Keratinocyte (primary cell): ENCODE measurements around the gene ZNF787. TPM values are rescaled to one million over a fixed set of nuclear protein-coding genes. Genes with fewer than 3 reads are reported as not detected.

ENCODE experiments used
- DNase-seq: peaks from one replicate; pipeline ENCODE4 v3.0.0-alpha.2; 2011; ENCODE audit warnings: low read depth, missing footprints, low spot score
- FAIRE-seq: peaks from 2 replicates; lab custom pipeline; 2011; peaks lifted over from hg19 to GRCh38; lab: Jason Lieb, UNC
- H2AFZ ChIP-seq: 2 replicates; pipeline ENCODE4 v1.6.0; 2012; ENCODE audit warnings: low read length, control low read depth, inconsistent platforms; ENCODE audit not compliant: control insufficient read depth
- H3K27ac ChIP-seq: 2 replicates; pipeline ENCODE4 v1.5.1; 2011; ENCODE audit warnings: low read length; ENCODE audit not compliant: control insufficient read depth, insufficient read depth
- H3K27me3 ChIP-seq: 3 replicates; pipeline ENCODE4 v1.6.0; 2011; ENCODE audit warnings: low read length; ENCODE audit not compliant: control insufficient read depth, insufficient read depth; ENCODE audit errors: extremely low read depth
- H3K36me3 ChIP-seq, 2 experiments: 2 replicates in 1 of 2; 3 replicates in 1 of 2; pipeline ENCODE4 v1.5.1; 2011; ENCODE audit warnings: low read length in 2 of 2, mild to moderate bottlenecking in 1 of 2; ENCODE audit not compliant: control insufficient read depth in 2 of 2, insufficient read depth in 2 of 2; ENCODE audit errors: extremely low read depth in 1 of 2
- H3K4me1 ChIP-seq: 3 replicates; pipeline ENCODE4 v1.5.1; 2011; ENCODE audit warnings: low read length; ENCODE audit not compliant: control insufficient read depth, insufficient read depth; ENCODE audit errors: extremely low read depth
- H3K4me2 ChIP-seq: 3 replicates; pipeline ENCODE4 v1.6.0; 2011; ENCODE audit warnings: low read depth, low read length; ENCODE audit not compliant: control insufficient read depth, insufficient read depth; ENCODE audit errors: extremely low read depth
- H3K4me3 ChIP-seq, 3 experiments: fragments of 200-600 bp in 1 of 3; sonication (generic) in 1 of 3; 2 replicates in 2 of 3; 3 replicates in 1 of 3; pipeline ENCODE4 v1.5.1; 2011 to 2016; ENCODE audit warnings: low read length in 3 of 3, mild to moderate bottlenecking in 3 of 3, control low read depth in 2 of 3, inconsistent platforms in 1 of 3, low read depth in 1 of 3, mixed read lengths in 1 of 3, mixed run types in 1 of 3, moderate library complexity in 1 of 3; ENCODE audit not compliant: control insufficient read depth in 2 of 3, insufficient read depth in 2 of 3; ENCODE audit errors: extremely low read depth in 1 of 3
- H3K79me2 ChIP-seq: 2 replicates; pipeline ENCODE4 v1.6.0; 2012; ENCODE audit warnings: low read length; ENCODE audit not compliant: control insufficient read depth, insufficient read depth
- H3K9ac ChIP-seq: 3 replicates; pipeline ENCODE4 v1.6.0; 2011; ENCODE audit warnings: low read length; ENCODE audit not compliant: control insufficient read depth, insufficient read depth; ENCODE audit errors: extremely low read depth
- H3K9me1 ChIP-seq: 3 replicates; pipeline ENCODE4 v1.6.0; 2011; ENCODE audit warnings: low read length; ENCODE audit not compliant: control insufficient read depth, insufficient read depth; ENCODE audit errors: extremely low read depth
- H3K9me3 ChIP-seq: 2 replicates; pipeline ENCODE4 v1.5.1; 2012; ENCODE audit warnings: low read depth, low read length; ENCODE audit not compliant: control insufficient read depth
- H4K20me1 ChIP-seq: 3 replicates; pipeline ENCODE4 v1.6.0; 2011; ENCODE audit warnings: low read length; ENCODE audit not compliant: control insufficient read depth, insufficient read depth; ENCODE audit errors: extremely low read depth
- CTCF ChIP-seq, 3 experiments: IDR thresholded peaks in 1 of 3; conservative IDR thresholded peaks in 1 of 3; optimal IDR thresholded peaks in 1 of 3; 2 replicates in 2 of 3; 3 replicates in 1 of 3; pipeline versions ENCODE3 to v1.5.1; 2011; ENCODE audit warnings: low read length in 3 of 3, mild to moderate bottlenecking in 3 of 3, moderate library complexity in 2 of 3, control low read depth in 1 of 3, inconsistent platforms in 1 of 3; ENCODE audit not compliant: insufficient read depth in 2 of 3; ENCODE audit errors: extremely low read depth in 1 of 3
- EZH2 ChIP-seq: IDR thresholded peaks from one replicate; pipeline ENCODE4 v1.6.1; 2012; ENCODE audit warnings: inconsistent platforms, mild to moderate bottlenecking, low read length, moderate library complexity
- dilution Hi-C: fragments of 300-500 bp; cut with MboI; formaldehyde crosslinking; loops from one replicate; pipeline ENCODE4 v1.7.0; 2020; ENCODE audit warnings: low sequenced_read_pairs; ENCODE audit not compliant: extremely low pct_ligation_motif_present
- polyA plus RNA-seq, 5 experiments: library from polyadenylated mRNA; depleted of rRNA in 3 of 5; stranded (reverse) in 3 of 5; stranded (forward) in 1 of 5; unstranded in 1 of 5; fragments of >200 nt; gene quantifications; 1 replicate in 1 of 5; 2 replicates in 3 of 5; 3 replicates in 1 of 5; pipeline versions ENCODE4 v1.2.1 to v1.2.3, GENCODE V29; 2011 to 2012; ENCODE audit warnings: missing spikeins in 2 of 5, low read depth in 1 of 5, low replicate concordance in 1 of 5

Gene ZNF787
- polyA plus RNA-seq, 1 donor (not counting 4 experiments of a cell fraction or from before 2014, with no cell fraction given), result 5.6 TPM

- no peaks in the 10 kb centered on the region for H3K9me1 ChIP-seq
- H3K27me3 ChIP-seq, result peaks cover 3% of the 10 kb centered on the region
- H3K4me2 ChIP-seq, result peak overlapping the region; percentile 73
- H3K27ac ChIP-seq, result no peak overlapping the region
- peaks cover 0 to 3% of the 10 kb centered on the region in 2 experiments for H3K36me3 ChIP-seq
- H3K9me3 ChIP-seq, result no peaks in the 10 kb centered on the region
- DNase-seq (no peak), FAIRE-seq (no peak)
- dilution Hi-C loops, result no loop called here
- peak overlapping the region; percentile 37 for H3K9ac ChIP-seq
- peaks cover 8% of the 10 kb centered on the region for H3K4me1 ChIP-seq
- no peaks in the 10 kb centered on the region for H3K79me2 ChIP-seq
- peak overlapping the region; percentile 71 for H2AFZ ChIP-seq
- peaks cover 7% of the 10 kb centered on the region for H4K20me1 ChIP-seq
- TF ChIP-seq CTCF (optimal IDR thresholded peaks at IDR 0.05 in 1 of 3, IDR thresholded peaks at IDR 0.05 in 1 of 3, conservative IDR thresholded peaks at IDR 0.05 in 1 of 3; ENCODE audit: extremely low read depth in 1 of 3, insufficient read depth in 2 of 3, low read length in 3 of 3) (peak; percentile 54 to 81 (median 78)), EZH2 (no peak)
- peak overlapping the region; percentile 31 to 62 (median 44) for H3K4me3 ChIP-seq
Observed at GRCh38 chr19:56080669-56081401, 40.3 kb downstream of the ZNF787 start.

GRCh38 chr19:56079609-56080008 is 41.5 kb downstream of the ZNF787 start:
- Histone ChIP-seq H4K20me1 (no peaks in the 10 kb centered on the region), H3K27me3 (peaks cover 3% of the 10 kb centered on the region), H3K9ac (no peak overlapping the region), H3K9me1 (no peaks in the 10 kb centered on the region), H2AFZ (no peak overlapping the region), H3K4me3 (no peak overlapping the region), H3K27ac (no peak overlapping the region), H3K36me3 (no peaks in the 10 kb centered on the region), H3K9me3 (no peaks in the 10 kb centered on the region), H3K4me1 (peaks cover 8% of the 10 kb centered on the region), H3K79me2 (no peaks in the 10 kb centered on the region), H3K4me2 (no peak overlapping the region)
- FAIRE-seq (no peak), DNase-seq (no peak)
- no peak for TF ChIP-seq CTCF (optimal IDR thresholded peaks at IDR 0.05 in 1 of 3, IDR thresholded peaks at IDR 0.05 in 1 of 3, conservative IDR thresholded peaks at IDR 0.05 in 1 of 3; ENCODE audit: extremely low read depth in 1 of 3, insufficient read depth in 2 of 3, low read length in 3 of 3)
- no peak for TF ChIP-seq EZH2
- dilution Hi-C loops, result no loop called here
